Measurements from ENCODE around the gene SS18L1.

SS18L1 gene

DNA sequence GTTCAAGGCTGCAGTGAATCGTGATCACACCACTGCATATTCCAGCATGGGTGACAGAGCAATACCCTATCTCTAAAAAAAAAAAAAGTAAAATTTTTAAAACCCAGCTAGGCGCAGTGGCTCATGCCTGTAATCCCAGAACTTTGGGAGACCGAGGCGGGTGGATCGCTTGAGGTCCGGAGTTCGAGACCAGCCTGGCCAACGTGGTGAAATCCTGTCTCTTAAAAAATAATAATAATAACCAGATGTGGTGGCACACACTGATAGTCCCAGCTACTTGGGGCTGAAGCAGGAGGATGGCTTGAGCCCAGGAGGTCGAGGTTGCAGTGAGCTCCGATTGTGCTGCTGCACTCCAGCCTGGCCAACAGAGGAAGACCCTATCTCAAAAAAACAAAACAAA is 52.7 kb downstream of the SS18L1 start:
- H3K23ac ChIP-seq (ENCODE audit: low read length in 2 of 2), result no peak overlapping the region
- H3K18ac ChIP-seq (ENCODE audit: low read depth in 1 of 2, low read length in 2 of 2), result no peak overlapping the region
- no peaks in the 10 kb centered on the region for H3K9me3 ChIP-seq (ENCODE audit: control insufficient read depth, low read length)
- H4K91ac ChIP-seq (ENCODE audit: low read length), result no peak overlapping the region
- no peak overlapping the region for H3K27ac ChIP-seq (ENCODE audit: low read length, poor library complexity, severe bottlenecking)
- H3K4me1 ChIP-seq (ENCODE audit: control insufficient read depth, insufficient read depth, low read depth, low read length), result peaks cover 11% of the 10 kb centered on the region
- no peak for DNase-seq
- H2AK5ac ChIP-seq (ENCODE audit: low read length, severe bottlenecking), result no peak overlapping the region
- WGBS, result 100% methylated on average over 7 of the region's 10 CpGs
- no peak overlapping the region for H3K4me3 ChIP-seq (ENCODE audit: insufficient read depth in 1 of 2, low read depth in 1 of 2, low read length in 2 of 2)
- H2BK12ac ChIP-seq (ENCODE audit: low read length in 2 of 2), result no peak overlapping the region
- no peak overlapping the region for H3K4ac ChIP-seq (ENCODE audit: low read depth in 1 of 2, low read length in 2 of 2)
- H3K4me2 ChIP-seq (ENCODE audit: low read length, poor library complexity, severe bottlenecking), result no peak overlapping the region
- no peak overlapping the region for H4K8ac ChIP-seq (ENCODE audit: low read length)
- peaks cover 56 to 58% of the 10 kb centered on the region in 2 experiments for H3K36me3 ChIP-seq (ENCODE audit: control insufficient read depth in 1 of 2, insufficient read depth in 2 of 2, low read depth in 1 of 2, low read length in 2 of 2)
- no peak overlapping the region for H2AFZ ChIP-seq (ENCODE audit: low read depth, low read length)
- no peak overlapping the region for H2BK15ac ChIP-seq (ENCODE audit: low read depth, poor library complexity, severe bottlenecking)
- H2BK5ac ChIP-seq (ENCODE audit: low read depth, low read length, poor library complexity, severe bottlenecking), result no peak overlapping the region
- peaks cover 32% of the 10 kb centered on the region for H3K79me1 ChIP-seq (replicated peaks; ENCODE audit: low read length, poor library complexity, severe bottlenecking)
- no peaks in the 10 kb centered on the region for H3K27me3 ChIP-seq (ENCODE audit: control insufficient read depth in 1 of 2, insufficient read depth in 1 of 2, low read length in 2 of 2)
- no peak overlapping the region for H3K14ac ChIP-seq (ENCODE audit: low read length in 2 of 2)
- no peak overlapping the region for H2BK120ac ChIP-seq (ENCODE audit: low read depth, low read length)
- no peak overlapping the region for H3K9ac ChIP-seq (ENCODE audit: low read length)

- no peak overlapping the region for H2BK12ac ChIP-seq (ENCODE audit: low read length in 2 of 2)
- H3K27me3 ChIP-seq (ENCODE audit: control insufficient read depth in 1 of 2, insufficient read depth in 1 of 2, low read length in 2 of 2), result no peaks in the 10 kb centered on the region
- peaks cover 21% of the 10 kb centered on the region for H3K4me1 ChIP-seq (ENCODE audit: control insufficient read depth, insufficient read depth, low read depth, low read length)
- no peak overlapping the region for H3K4me3 ChIP-seq (ENCODE audit: insufficient read depth in 1 of 2, low read depth in 1 of 2, low read length in 2 of 2)
- 89% methylated on average over 6 of the region's 9 CpGs for WGBS
- H3K14ac ChIP-seq (ENCODE audit: low read length in 2 of 2), result no peak overlapping the region
- DNase-seq, result no peak
- H2BK15ac ChIP-seq (ENCODE audit: low read depth, poor library complexity, severe bottlenecking), result no peak overlapping the region
- H4K8ac ChIP-seq (ENCODE audit: low read length), result no peak overlapping the region
- peaks cover 59 to 64% of the 10 kb centered on the region in 2 experiments for H3K36me3 ChIP-seq (ENCODE audit: control insufficient read depth in 1 of 2, insufficient read depth in 2 of 2, low read depth in 1 of 2, low read length in 2 of 2)
- H3K18ac ChIP-seq (ENCODE audit: low read depth in 1 of 2, low read length in 2 of 2), result no peak overlapping the region
- H2BK5ac ChIP-seq (ENCODE audit: low read depth, low read length, poor library complexity, severe bottlenecking), result no peak overlapping the region
- no peak overlapping the region for H4K91ac ChIP-seq (ENCODE audit: low read length)
- H3K9me3 ChIP-seq (ENCODE audit: control insufficient read depth, low read length), result no peaks in the 10 kb centered on the region
- no peak overlapping the region for H2AK5ac ChIP-seq (ENCODE audit: low read length, severe bottlenecking)
- H3K9ac ChIP-seq (ENCODE audit: low read length), result no peak overlapping the region
- H3K4me2 ChIP-seq (ENCODE audit: low read length, poor library complexity, severe bottlenecking), result no peak overlapping the region
- no peak overlapping the region for H2AFZ ChIP-seq (ENCODE audit: low read depth, low read length)
- peaks cover 27% of the 10 kb centered on the region for H3K79me1 ChIP-seq (replicated peaks; ENCODE audit: low read length, poor library complexity, severe bottlenecking)
- H3K27ac ChIP-seq (ENCODE audit: low read length, poor library complexity, severe bottlenecking), result no peak overlapping the region
- H2BK120ac ChIP-seq (ENCODE audit: low read depth, low read length), result no peak overlapping the region
- no peak overlapping the region for H3K23ac ChIP-seq (ENCODE audit: low read length in 2 of 2)
- no peak overlapping the region for H3K4ac ChIP-seq (ENCODE audit: low read depth in 1 of 2, low read length in 2 of 2)
Measured at GRCh38 chr20:62197311-62197710, 53.7 kb downstream of the SS18L1 start.

- no peaks in the 10 kb centered on the region for H3K9me3 ChIP-seq (ENCODE audit: control insufficient read depth, low read length)
- no peak overlapping the region for H3K9ac ChIP-seq (ENCODE audit: low read length)
- H2BK5ac ChIP-seq (ENCODE audit: low read depth, low read length, poor library complexity, severe bottlenecking), result no peak overlapping the region
- no peak overlapping the region for H2AK5ac ChIP-seq (ENCODE audit: low read length, severe bottlenecking)
- no peaks in the 10 kb centered on the region for H3K27me3 ChIP-seq (ENCODE audit: control insufficient read depth in 1 of 2, insufficient read depth in 1 of 2, low read length in 2 of 2)
- H2BK12ac ChIP-seq (ENCODE audit: low read length in 2 of 2), result no peak overlapping the region
- no peak overlapping the region for H3K23ac ChIP-seq (ENCODE audit: low read length in 2 of 2)
- DNase-seq, result no peak
- H3K14ac ChIP-seq (ENCODE audit: low read length in 2 of 2), result no peak overlapping the region
- H3K4me1 ChIP-seq (ENCODE audit: control insufficient read depth, insufficient read depth, low read depth, low read length), result peaks cover 22% of the 10 kb centered on the region
- H3K79me1 ChIP-seq (replicated peaks; ENCODE audit: low read length, poor library complexity, severe bottlenecking), result peaks cover 27% of the 10 kb centered on the region
- H2BK120ac ChIP-seq (ENCODE audit: low read depth, low read length), result no peak overlapping the region
- no peak overlapping the region for H2BK15ac ChIP-seq (ENCODE audit: low read depth, poor library complexity, severe bottlenecking)
- no peak overlapping the region for H3K18ac ChIP-seq (ENCODE audit: low read depth in 1 of 2, low read length in 2 of 2)
- H3K4ac ChIP-seq (ENCODE audit: low read depth in 1 of 2, low read length in 2 of 2), result no peak overlapping the region
- 98% methylated on average over 18 of the region's 18 CpGs for WGBS
- H4K8ac ChIP-seq (ENCODE audit: low read length), result no peak overlapping the region
- no peak overlapping the region for H4K91ac ChIP-seq (ENCODE audit: low read length)
- no peak overlapping the region for H2AFZ ChIP-seq (ENCODE audit: low read depth, low read length)
- H3K27ac ChIP-seq (ENCODE audit: low read length, poor library complexity, severe bottlenecking), result no peak overlapping the region
- H3K36me3 ChIP-seq (ENCODE audit: control insufficient read depth in 1 of 2, insufficient read depth in 2 of 2, low read depth in 1 of 2, low read length in 2 of 2), result peaks cover 61 to 64% of the 10 kb centered on the region in 2 experiments
- H3K4me3 ChIP-seq (ENCODE audit: insufficient read depth in 1 of 2, low read depth in 1 of 2, low read length in 2 of 2), result no peak overlapping the region
- no peak overlapping the region for H3K4me2 ChIP-seq (ENCODE audit: low read length, poor library complexity, severe bottlenecking)
Measured at GRCh38 chr20:62197801-62198200, 54.2 kb downstream of the SS18L1 start.

- no peak overlapping the region for H3K4me3 ChIP-seq (ENCODE audit: insufficient read depth in 1 of 2, low read depth in 1 of 2, low read length in 2 of 2)
- no peak for DNase-seq
- H3K18ac ChIP-seq (ENCODE audit: low read depth in 1 of 2, low read length in 2 of 2), result no peak overlapping the region
- H3K27ac ChIP-seq (ENCODE audit: low read length, poor library complexity, severe bottlenecking), result no peak overlapping the region
- peaks cover 26% of the 10 kb centered on the region for H3K4me1 ChIP-seq (ENCODE audit: control insufficient read depth, insufficient read depth, low read depth, low read length)
- no peak overlapping the region for H3K23ac ChIP-seq (ENCODE audit: low read length in 2 of 2)
- peaks cover 22% of the 10 kb centered on the region for H3K79me1 ChIP-seq (replicated peaks; ENCODE audit: low read length, poor library complexity, severe bottlenecking)
- no peak overlapping the region for H2AFZ ChIP-seq (ENCODE audit: low read depth, low read length)
- H2BK120ac ChIP-seq (ENCODE audit: low read depth, low read length), result no peak overlapping the region
- H3K14ac ChIP-seq (ENCODE audit: low read length in 2 of 2), result no peak overlapping the region
- H3K9ac ChIP-seq (ENCODE audit: low read length), result no peak overlapping the region
- H3K4ac ChIP-seq (ENCODE audit: low read depth in 1 of 2, low read length in 2 of 2), result no peak overlapping the region
- no peak overlapping the region for H4K91ac ChIP-seq (ENCODE audit: low read length)
- no peak overlapping the region for H2AK5ac ChIP-seq (ENCODE audit: low read length, severe bottlenecking)
- no peak overlapping the region for H2BK15ac ChIP-seq (ENCODE audit: low read depth, poor library complexity, severe bottlenecking)
- H2BK12ac ChIP-seq (ENCODE audit: low read length in 2 of 2), result no peak overlapping the region
- H3K9me3 ChIP-seq (ENCODE audit: control insufficient read depth, low read length), result no peaks in the 10 kb centered on the region
- H3K36me3 ChIP-seq (ENCODE audit: control insufficient read depth in 1 of 2, insufficient read depth in 2 of 2, low read depth in 1 of 2, low read length in 2 of 2), result peaks cover 62 to 64% of the 10 kb centered on the region in 2 experiments
- 97% methylated on average over 17 of the region's 17 CpGs for WGBS
- H2BK5ac ChIP-seq (ENCODE audit: low read depth, low read length, poor library complexity, severe bottlenecking), result no peak overlapping the region
- no peak overlapping the region for H3K4me2 ChIP-seq (ENCODE audit: low read length, poor library complexity, severe bottlenecking)
- no peak overlapping the region for H4K8ac ChIP-seq (ENCODE audit: low read length)
- H3K27me3 ChIP-seq (ENCODE audit: control insufficient read depth in 1 of 2, insufficient read depth in 1 of 2, low read length in 2 of 2), result no peaks in the 10 kb centered on the region
Measured at GRCh38 chr20:62198496-62198895, 54.9 kb downstream of the SS18L1 start.

Data from mesenchymal stem cell (in vitro differentiated cells and primary cell).